ENCODE results near the gene TAS1R3.

The TAS1R3 gene

GRCh38 chr1:1359664-1360468 lies 28.8 kb downstream of the TAS1R3 start:
- no peak for TF ChIP-seq SIN3A (IDR thresholded peaks at IDR 0.05; ENCODE audit: borderline replicate concordance, insufficient read depth, low read length)
- no peak; a peak in 1 of 4 replicates for TF ChIP-seq REST (IDR thresholded peaks at IDR 0.05; ENCODE audit: insufficient read depth in 1 of 2, low read depth in 2 of 2, low read length in 2 of 2)
- TF ChIP-seq FOXP2 (optimal IDR thresholded peaks at IDR 0.05; ENCODE audit: borderline replicate concordance, extremely low read depth, extremely low read length, insufficient read depth): no peak
- TF ChIP-seq TAF1 (IDR thresholded peaks at IDR 0.05; ENCODE audit: borderline replicate concordance, insufficient read depth, low read length): 0 out of 2 replicates have a peak, but pooled peaks have one; percentile 31
- TF ChIP-seq POLR2AphosphoS5 (IDR thresholded peaks at IDR 0.05; ENCODE audit: low read depth, low read length): peak; percentile 47; the same call in 1 of the 2 replicates

- no peak for TF ChIP-seq FOXP2 (optimal IDR thresholded peaks at IDR 0.05; ENCODE audit: borderline replicate concordance, extremely low read depth, extremely low read length, insufficient read depth)
- TF ChIP-seq TAF1 (IDR thresholded peaks at IDR 0.05; ENCODE audit: borderline replicate concordance, insufficient read depth, low read length): 0 out of 2 replicates have a peak, but pooled peaks have one; percentile 17
Measured at GRCh38 chr1:1360506-1361169, 29.6 kb downstream of the TAS1R3 start.

GRCh38 chr1:1361233-1361981 lies 30.3 kb downstream of the TAS1R3 start:
- TF ChIP-seq TAF1 (IDR thresholded peaks at IDR 0.05; ENCODE audit: borderline replicate concordance, insufficient read depth, low read length) (no peak), FOXP2 (optimal IDR thresholded peaks at IDR 0.05; ENCODE audit: borderline replicate concordance, extremely low read depth, extremely low read length, insufficient read depth) (no peak), POLR2AphosphoS5 (IDR thresholded peaks at IDR 0.05; ENCODE audit: low read depth, low read length) (no peak), REST (IDR thresholded peaks at IDR 0.05; ENCODE audit: insufficient read depth in 1 of 2, low read depth in 2 of 2, low read length in 2 of 2) (no peak), SIN3A (IDR thresholded peaks at IDR 0.05; ENCODE audit: borderline replicate concordance, insufficient read depth, low read length) (no peak)

- no peak for TF ChIP-seq FOXP2 (optimal IDR thresholded peaks at IDR 0.05; ENCODE audit: borderline replicate concordance, extremely low read depth, extremely low read length, insufficient read depth)
- no peak for TF ChIP-seq SIN3A (IDR thresholded peaks at IDR 0.05; ENCODE audit: borderline replicate concordance, insufficient read depth, low read length)
- TF ChIP-seq POLR2AphosphoS5 (IDR thresholded peaks at IDR 0.05; ENCODE audit: low read depth, low read length): no peak
- TF ChIP-seq TAF1 (IDR thresholded peaks at IDR 0.05; ENCODE audit: borderline replicate concordance, insufficient read depth, low read length): no peak
- no peak for TF ChIP-seq REST (IDR thresholded peaks at IDR 0.05; ENCODE audit: insufficient read depth in 1 of 2, low read depth in 2 of 2, low read length in 2 of 2)
Measured at GRCh38 chr1:1361982-1362423, 30.9 kb downstream of the TAS1R3 start.

GRCh38 chr1:1364266-1364665 lies 33.2 kb downstream of the TAS1R3 start:
- TF ChIP-seq TAF1 (IDR thresholded peaks at IDR 0.05; ENCODE audit: borderline replicate concordance, insufficient read depth, low read length): no peak
- TF ChIP-seq POLR2AphosphoS5 (IDR thresholded peaks at IDR 0.05; ENCODE audit: low read depth, low read length): no peak
- TF ChIP-seq REST (IDR thresholded peaks at IDR 0.05; ENCODE audit: insufficient read depth in 1 of 2, low read depth in 2 of 2, low read length in 2 of 2): no peak
- no peak for TF ChIP-seq FOXP2 (optimal IDR thresholded peaks at IDR 0.05; ENCODE audit: borderline replicate concordance, extremely low read depth, extremely low read length, insufficient read depth)
- TF ChIP-seq SIN3A (IDR thresholded peaks at IDR 0.05; ENCODE audit: borderline replicate concordance, insufficient read depth, low read length): no peak

All from PFSK-1 (cell line).